ENCODE results near the gene GBF1. TPM values are rescaled to one million over a fixed set of nuclear protein-coding genes. Genes with fewer than 3 reads are reported as not detected.

GBF1 gene
- total RNA-seq, 4 donors from 2014 or later, result 10.9 to 45.4 (median 23.9) TPM

DNA sequence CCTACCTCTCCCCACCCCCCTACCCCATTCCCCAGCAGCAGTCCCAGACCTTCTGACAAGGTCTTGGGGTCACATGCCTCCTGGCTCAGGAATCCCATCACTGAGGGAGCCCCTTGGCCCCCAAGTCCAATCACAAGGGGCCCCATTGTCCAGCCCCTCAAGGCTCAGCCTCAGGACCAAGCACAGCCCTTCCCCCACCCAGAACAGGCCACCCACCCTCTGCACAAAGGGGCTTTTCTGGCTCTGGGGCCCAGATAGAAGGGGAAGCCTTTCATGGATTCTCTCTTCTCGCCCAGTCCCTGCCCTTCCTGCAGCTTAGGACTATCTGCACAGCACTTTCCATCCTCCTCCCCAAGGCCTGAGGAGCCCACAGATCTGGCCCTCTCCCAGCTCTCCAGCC, 180.1 kb downstream of the GBF1 start:
- Histone ChIP-seq H3K27me3 (no peaks in the 10 kb centered on the region), H3K4me1 (peaks cover 0 to 5% of the 10 kb centered on the region in 2 donors), H3K27ac (no peak overlapping the region), H3K9me3 (no peaks in the 10 kb centered on the region), H3K4me3 (no peak overlapping the region), H3K36me3 (no peaks in the 10 kb centered on the region)
- TF ChIP-seq, protein P1, sequence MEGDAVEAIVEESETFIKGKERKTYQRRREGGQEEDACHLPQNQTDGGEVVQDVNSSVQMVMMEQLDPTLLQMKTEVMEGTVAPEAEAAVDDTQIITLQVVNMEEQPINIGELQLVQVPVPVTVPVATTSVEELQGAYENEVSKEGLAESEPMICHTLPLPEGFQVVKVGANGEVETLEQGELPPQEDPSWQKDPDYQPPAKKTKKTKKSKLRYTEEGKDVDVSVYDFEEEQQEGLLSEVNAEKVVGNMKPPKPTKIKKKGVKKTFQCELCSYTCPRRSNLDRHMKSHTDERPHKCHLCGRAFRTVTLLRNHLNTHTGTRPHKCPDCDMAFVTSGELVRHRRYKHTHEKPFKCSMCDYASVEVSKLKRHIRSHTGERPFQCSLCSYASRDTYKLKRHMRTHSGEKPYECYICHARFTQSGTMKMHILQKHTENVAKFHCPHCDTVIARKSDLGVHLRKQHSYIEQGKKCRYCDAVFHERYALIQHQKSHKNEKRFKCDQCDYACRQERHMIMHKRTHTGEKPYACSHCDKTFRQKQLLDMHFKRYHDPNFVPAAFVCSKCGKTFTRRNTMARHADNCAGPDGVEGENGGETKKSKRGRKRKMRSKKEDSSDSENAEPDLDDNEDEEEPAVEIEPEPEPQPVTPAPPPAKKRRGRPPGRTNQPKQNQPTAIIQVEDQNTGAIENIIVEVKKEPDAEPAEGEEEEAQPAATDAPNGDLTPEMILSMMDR (IDR thresholded peaks at IDR 0.05), result no peak
- no peak for TF ChIP-seq POLR2A (IDR thresholded peaks at IDR 0.05)
- intact Hi-C loops (cut with DNase I; ENCODE audit: low total_unique reads), result no loop called here
- DNase-seq, result no peak

DNA sequence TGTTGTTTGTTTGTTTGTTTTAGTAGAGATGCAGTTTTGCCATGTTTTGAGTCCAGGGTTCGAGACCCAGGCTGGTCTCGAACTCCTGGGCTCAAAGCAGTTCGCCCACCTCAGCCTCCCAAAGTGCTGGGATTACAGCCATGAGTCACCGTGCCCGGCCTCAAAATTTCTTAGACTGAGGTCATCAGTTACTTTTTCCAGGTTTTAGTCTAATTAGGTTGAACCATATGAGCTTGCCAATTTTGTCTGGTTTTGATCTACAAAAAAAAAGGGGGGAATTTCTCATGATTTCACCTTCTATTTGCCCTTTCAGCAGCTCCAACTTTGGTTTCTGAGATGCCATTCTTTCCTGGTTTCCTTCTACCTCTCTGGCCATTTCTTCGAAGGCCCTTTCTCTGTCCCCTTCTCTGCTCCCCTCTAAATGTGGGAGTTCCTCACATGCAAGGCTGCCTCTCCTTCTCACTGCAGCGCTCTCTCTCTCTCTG, 181.5 kb downstream of the GBF1 start:
- no peak for DNase-seq
- TF ChIP-seq, protein P1 (IDR thresholded peaks at IDR 0.05), result no peak
- no peak for TF ChIP-seq POLR2A (IDR thresholded peaks at IDR 0.05)
- no peaks in the 10 kb centered on the region for H3K9me3 ChIP-seq
- H3K4me1 ChIP-seq, result peaks cover 0 to 11% of the 10 kb centered on the region in 2 donors
- intact Hi-C loops (cut with DNase I; ENCODE audit: low total_unique reads), result no loop called here
- H3K27me3 ChIP-seq, result no peaks in the 10 kb centered on the region
- H3K4me3 ChIP-seq, result no peak overlapping the region
- no peak overlapping the region for H3K27ac ChIP-seq
- H3K36me3 ChIP-seq, result no peaks in the 10 kb centered on the region

DNA sequence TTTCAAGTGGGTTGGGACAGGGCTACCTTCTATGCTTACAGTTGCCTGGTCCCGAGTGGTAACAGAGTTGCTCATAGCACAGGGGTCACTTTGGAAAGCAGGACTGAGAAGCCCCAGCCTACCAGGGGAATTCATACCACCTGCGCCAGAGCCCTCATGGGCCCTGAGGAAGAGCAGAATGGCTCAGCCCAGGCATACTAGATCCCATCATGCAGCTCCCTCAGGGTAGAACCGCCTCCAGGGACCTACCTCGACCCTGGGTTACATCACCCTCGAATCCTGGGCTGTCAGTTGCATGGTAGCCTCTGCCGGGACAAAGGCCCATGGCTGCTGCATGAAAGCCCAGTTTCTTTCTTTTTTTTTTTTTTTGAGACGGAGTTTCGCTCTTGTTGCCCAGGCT, 184.1 kb downstream of the GBF1 start:
- H3K4me1 ChIP-seq, result peaks cover 0 to 7% of the 10 kb centered on the region in 2 donors
- TF ChIP-seq, protein P1 (IDR thresholded peaks at IDR 0.05), result no peak
- TF ChIP-seq POLR2A (IDR thresholded peaks at IDR 0.05), result no peak
- no peaks in the 10 kb centered on the region for H3K36me3 ChIP-seq
- H3K4me3 ChIP-seq, result no peak overlapping the region
- no peaks in the 10 kb centered on the region for H3K9me3 ChIP-seq
- no peak overlapping the region for H3K27ac ChIP-seq
- DNase-seq, result no peak
- intact Hi-C loops (cut with DNase I; ENCODE audit: low total_unique reads), result no loop called here
- H3K27me3 ChIP-seq, result no peaks in the 10 kb centered on the region

DNA sequence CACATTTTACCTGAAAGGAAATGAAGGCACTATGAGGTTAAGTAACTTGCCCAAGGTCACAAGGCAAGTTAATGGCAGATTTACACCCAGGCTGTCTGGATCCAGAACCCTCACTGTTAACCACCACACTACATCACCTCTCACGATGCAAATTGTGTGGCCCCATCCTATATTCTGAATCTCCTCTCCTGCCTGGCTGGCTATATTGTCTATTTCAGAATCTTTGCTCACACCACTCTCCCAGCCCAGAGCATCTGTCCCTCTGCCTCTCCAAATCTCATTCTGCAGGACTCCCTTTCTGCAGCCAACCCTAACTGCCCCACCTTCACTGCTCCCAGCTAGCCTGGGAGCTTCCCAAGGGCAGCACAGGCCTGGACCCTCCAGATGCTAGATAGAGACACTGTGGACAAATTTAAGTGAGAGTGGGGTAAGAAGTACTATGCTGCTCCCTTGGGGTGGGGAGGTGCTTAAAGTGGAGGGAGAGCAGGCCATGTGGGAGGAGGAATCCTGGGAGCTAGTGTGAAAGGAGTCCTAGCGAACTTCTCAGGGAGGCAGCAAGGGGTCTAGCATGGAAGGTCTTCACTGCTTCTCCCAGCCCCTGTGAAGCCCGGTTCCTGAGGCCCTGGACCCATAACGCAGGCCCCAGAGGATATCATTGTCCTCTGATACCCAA, 186.3 kb downstream of the GBF1 start:
- Histone ChIP-seq H3K36me3 (no peaks in the 10 kb centered on the region), H3K27ac (peak overlapping the region; percentile 80 to 89), H3K9me3 (no peaks in the 10 kb centered on the region), H3K27me3 (no peaks in the 10 kb centered on the region), H3K4me3 (peak overlapping the region; percentile 73 to 100), H3K4me1 (peaks cover 0 to 7% of the 10 kb centered on the region in 2 donors)
- no peak for DNase-seq
- TF ChIP-seq, protein P1 (IDR thresholded peaks at IDR 0.05), result no peak
- TF ChIP-seq POLR2A (IDR thresholded peaks at IDR 0.05), result no peak
- intact Hi-C loops (cut with DNase I; ENCODE audit: low total_unique reads), result no loop called here

Other genes starting within 250 kb of the GBF1 start
- 10 to 100 TPM; 10.6 to 29.8 (median 20.9) TPM for gene ARMH3, start 189.4 kb upstream of the GBF1 start, total RNA-seq
- gene HPS6, start 180.2 kb upstream of the GBF1 start, total RNA-seq, result 10 to 100 TPM in 3 of 4 donors, 1 to 10 TPM in 1; 3.8 to 28.4 (median 15.6) TPM
- gene LDB1, start 125.2 kb upstream of the GBF1 start, total RNA-seq, result 100 to 1,000 TPM in 1 of 4 donors, 10 to 100 TPM in 3; 17.4 to 121 (median 43.8) TPM
- 10 to 100 TPM in 3 of 4 donors, 1 to 10 TPM in 1; 1.8 to 58.2 (median 15.5) TPM for gene PPRC1, start 112.5 kb upstream of the GBF1 start, total RNA-seq
- gene NOLC1, start 93.1 kb upstream of the GBF1 start, total RNA-seq, result 10 to 100 TPM; 15.4 to 54.0 (median 27.4) TPM
- gene ELOVL3, start 19.2 kb upstream of the GBF1 start, total RNA-seq, result under 1 TPM in 1 of 4 donors, not detected in 3; 0.51 TPM
- gene PITX3, start 4.0 kb upstream of the GBF1 start, total RNA-seq, result not detected
- 10 to 100 TPM in 2 of 4 donors, 1 to 10 TPM in 2; 6.4 to 61.7 (median 10.7) TPM for gene NFKB2, start 150.2 kb downstream of the GBF1 start, total RNA-seq
- gene PSD, start 173.3 kb downstream of the GBF1 start, total RNA-seq, result 100 to 1,000 TPM in 1 of 4 donors, 10 to 100 TPM in 2, not detected in 1; 31.3 to 114 (median 37.3) TPM
- gene FBXL15, start 175.3 kb downstream of the GBF1 start, total RNA-seq, result 10 to 100 TPM in 3 of 4 donors, 1 to 10 TPM in 1; 6.8 to 40.0 (median 16.7) TPM
- 10 to 100 TPM; 26.2 to 51.6 (median 35.6) TPM for gene CUEDC2, start 187.0 kb downstream of the GBF1 start, total RNA-seq
- under 1 TPM in 1 of 4 donors, not detected in 3; 0.21 TPM for gene C10orf95, start 206.0 kb downstream of the GBF1 start, total RNA-seq

Data from uterus (tissue), 4 donors.